ENCODE measurements around the gene RSPH3.

Gene RSPH3

DNA sequence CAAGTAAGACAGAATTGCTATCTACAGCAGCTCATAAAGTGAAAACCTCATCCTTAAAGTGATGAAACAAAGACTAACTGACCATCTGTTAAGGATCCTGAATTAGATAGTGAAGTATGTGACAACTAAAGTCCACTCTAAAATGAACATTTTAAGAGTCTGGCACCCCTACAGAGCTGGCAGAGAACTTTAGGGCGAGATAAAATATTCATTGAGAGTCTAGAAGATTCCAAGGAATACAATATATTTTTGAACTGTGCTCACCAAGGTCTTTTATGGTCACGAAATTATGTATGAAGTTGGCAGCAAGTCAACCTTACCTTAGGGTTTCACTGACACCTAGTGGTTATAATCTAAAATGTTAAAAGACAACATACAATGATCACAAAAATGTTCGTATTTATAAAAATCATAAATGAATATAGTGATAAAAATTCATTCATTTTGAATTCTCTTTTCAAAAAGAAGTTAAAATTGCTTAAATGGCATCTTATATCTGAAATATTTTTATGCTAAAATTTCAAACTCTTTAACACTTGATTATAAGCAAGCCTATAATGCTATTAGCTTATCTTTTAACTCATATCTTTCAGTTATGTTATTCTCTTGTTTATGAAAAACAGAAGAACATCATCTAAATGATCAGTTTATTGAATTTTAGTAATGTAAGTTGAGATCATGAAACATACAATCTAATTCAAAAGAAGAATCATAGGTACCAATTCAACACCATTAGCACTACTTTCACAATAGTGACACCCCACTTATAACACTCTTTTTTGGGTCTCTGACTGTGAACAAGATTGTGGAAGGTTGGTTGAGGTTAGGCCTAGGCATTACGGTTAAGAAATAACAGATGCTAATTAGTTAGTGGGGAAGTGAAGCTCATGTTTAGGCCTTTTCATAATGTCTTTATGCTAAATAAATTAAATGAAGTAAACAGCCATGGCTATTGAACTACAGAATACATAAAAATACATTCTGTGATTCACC lies 27.5 kb downstream of the RSPH3 start:
- no peaks in the 10 kb centered on the region for H3K36me3 ChIP-seq
- TF ChIP-seq, protein P1, sequence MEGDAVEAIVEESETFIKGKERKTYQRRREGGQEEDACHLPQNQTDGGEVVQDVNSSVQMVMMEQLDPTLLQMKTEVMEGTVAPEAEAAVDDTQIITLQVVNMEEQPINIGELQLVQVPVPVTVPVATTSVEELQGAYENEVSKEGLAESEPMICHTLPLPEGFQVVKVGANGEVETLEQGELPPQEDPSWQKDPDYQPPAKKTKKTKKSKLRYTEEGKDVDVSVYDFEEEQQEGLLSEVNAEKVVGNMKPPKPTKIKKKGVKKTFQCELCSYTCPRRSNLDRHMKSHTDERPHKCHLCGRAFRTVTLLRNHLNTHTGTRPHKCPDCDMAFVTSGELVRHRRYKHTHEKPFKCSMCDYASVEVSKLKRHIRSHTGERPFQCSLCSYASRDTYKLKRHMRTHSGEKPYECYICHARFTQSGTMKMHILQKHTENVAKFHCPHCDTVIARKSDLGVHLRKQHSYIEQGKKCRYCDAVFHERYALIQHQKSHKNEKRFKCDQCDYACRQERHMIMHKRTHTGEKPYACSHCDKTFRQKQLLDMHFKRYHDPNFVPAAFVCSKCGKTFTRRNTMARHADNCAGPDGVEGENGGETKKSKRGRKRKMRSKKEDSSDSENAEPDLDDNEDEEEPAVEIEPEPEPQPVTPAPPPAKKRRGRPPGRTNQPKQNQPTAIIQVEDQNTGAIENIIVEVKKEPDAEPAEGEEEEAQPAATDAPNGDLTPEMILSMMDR (IDR thresholded peaks at IDR 0.05; ENCODE audit: low read depth, low read length), result peak; percentile 54
- no peaks in the 10 kb centered on the region for H3K9me3 ChIP-seq
- H3K4me3 ChIP-seq (ENCODE audit: low read depth, low read length), result no peak overlapping the region
- H3K27me3 ChIP-seq, result no peaks in the 10 kb centered on the region
- DNase-seq, result no peak
- peaks cover 6% of the 10 kb centered on the region; the same call in 1 of the 2 replicates for H3K4me1 ChIP-seq

DNA sequence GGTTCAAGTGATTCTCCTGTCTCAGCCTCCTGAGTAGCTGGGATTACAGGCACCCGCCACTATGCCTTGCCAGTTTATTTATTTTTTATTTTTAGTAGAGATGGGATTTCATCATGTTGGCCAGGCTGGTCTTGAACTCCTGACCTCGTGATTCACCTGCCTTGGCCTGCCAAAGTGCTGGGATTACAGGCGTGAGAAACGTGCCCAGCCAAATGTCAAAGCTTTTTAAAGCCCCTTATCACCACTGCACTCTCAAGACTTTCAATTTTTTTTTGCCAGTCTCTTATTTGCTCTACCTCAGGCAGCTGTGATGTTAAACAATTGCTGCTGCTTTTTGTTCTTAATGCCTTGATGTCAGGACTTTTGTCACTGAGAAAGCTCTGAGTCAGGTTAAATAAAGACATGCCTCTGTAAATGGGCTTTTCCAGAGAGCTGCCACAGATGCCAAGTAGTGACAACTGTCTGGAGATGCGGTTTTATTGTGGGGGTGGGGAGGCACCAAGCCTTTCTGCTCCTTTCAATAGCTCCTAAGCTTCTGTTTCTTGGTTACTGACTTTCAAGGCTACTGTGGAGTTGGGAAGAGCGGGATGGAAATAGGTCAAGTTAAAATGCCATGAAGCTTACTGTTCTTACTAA lies 29.2 kb downstream of the RSPH3 start:
- TF ChIP-seq, protein P1 (IDR thresholded peaks at IDR 0.05; ENCODE audit: low read depth, low read length), result no peak
- Histone ChIP-seq H3K4me3 (ENCODE audit: low read depth, low read length) (no peak overlapping the region), H3K36me3 (no peaks in the 10 kb centered on the region), H3K4me1 (peaks cover 6% of the 10 kb centered on the region; the same call in 1 of the 2 replicates), H3K9me3 (no peaks in the 10 kb centered on the region), H3K27me3 (no peaks in the 10 kb centered on the region)
- no peak for DNase-seq

GRCh38 chr6:158969148-158969547 lies 30.9 kb downstream of the RSPH3 start:
- TF ChIP-seq, protein P1 (IDR thresholded peaks at IDR 0.05; ENCODE audit: low read depth, low read length), result no peak
- Histone ChIP-seq H3K4me1 (peaks cover 6% of the 10 kb centered on the region; the same call in 1 of the 2 replicates), H3K4me3 (ENCODE audit: low read depth, low read length) (no peak overlapping the region), H3K27me3 (no peaks in the 10 kb centered on the region), H3K36me3 (no peaks in the 10 kb centered on the region), H3K9me3 (no peaks in the 10 kb centered on the region)
- DNase-seq, result no peak

DNA sequence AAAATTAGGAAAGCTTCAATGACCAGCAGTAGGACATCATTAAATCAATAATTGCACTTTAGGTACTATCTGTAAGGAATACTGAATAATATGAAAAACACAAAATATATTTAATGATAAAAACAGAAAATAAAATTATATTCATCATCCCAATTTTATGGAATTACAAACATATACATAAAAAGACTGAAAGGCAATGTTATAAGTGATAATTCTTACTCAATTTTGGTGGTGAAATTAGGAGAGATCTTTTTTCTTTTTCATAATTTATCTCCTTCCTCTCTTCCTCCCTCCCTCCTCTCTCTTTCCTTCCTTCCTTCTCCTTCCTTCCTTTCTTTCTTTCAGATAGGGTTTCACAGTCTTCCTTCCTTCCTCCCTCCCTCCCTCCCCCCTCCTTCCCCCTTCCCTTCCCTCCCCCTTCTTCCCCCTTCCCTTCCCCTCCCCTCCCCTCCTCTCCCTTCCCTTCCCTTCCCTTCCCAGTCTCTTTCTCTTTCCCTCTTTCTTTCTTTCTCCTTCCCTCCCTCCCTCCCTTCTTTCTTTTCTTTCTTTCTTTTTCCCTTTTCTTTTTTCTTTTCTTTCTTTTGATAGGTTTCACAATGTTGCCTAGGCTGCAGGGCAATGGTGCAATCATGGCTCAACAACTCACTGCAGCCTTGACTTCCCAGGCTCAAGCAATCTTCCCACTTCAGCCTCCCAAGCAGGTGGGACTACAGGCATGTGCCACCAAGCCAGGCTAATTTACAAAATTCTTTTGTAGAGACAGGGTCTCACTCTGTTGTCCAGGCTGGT lies 36.8 kb downstream of the RSPH3 start:
- TF ChIP-seq, protein P1 (IDR thresholded peaks at IDR 0.05; ENCODE audit: low read depth, low read length), result no peak
- no peak for DNase-seq
- H3K27me3 ChIP-seq, result no peaks in the 10 kb centered on the region
- H3K4me1 ChIP-seq, result no peaks in the 10 kb centered on the region
- H3K9me3 ChIP-seq, result no peaks in the 10 kb centered on the region
- no peaks in the 10 kb centered on the region for H3K36me3 ChIP-seq
- no peak overlapping the region for H3K4me3 ChIP-seq (ENCODE audit: low read depth, low read length)

DNA sequence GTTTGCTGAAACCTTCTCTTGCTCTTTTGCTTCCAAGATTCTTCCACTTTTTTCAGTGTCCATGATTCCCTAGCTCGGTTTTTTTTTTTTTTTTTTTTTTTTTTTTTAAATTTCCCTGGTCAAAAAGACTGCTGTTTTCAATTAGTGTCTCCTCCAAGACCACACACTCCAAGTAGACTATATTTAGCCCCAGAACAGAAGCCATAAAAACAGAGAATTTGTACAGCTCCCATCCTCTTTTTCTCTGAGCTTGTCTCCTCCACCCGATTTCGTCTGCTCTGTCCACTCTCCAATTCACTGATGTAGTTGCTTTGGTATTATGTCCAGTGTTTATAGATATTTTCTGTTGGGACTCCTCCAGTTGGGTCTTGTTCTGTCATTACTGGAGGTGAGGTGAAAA lies 37.6 kb downstream of the RSPH3 start:
- Histone ChIP-seq H3K4me1 (no peaks in the 10 kb centered on the region), H3K4me3 (ENCODE audit: low read depth, low read length) (no peak overlapping the region), H3K27me3 (no peaks in the 10 kb centered on the region), H3K36me3 (no peaks in the 10 kb centered on the region), H3K9me3 (no peaks in the 10 kb centered on the region)
- TF ChIP-seq, protein P1 (IDR thresholded peaks at IDR 0.05; ENCODE audit: low read depth, low read length), result no peak
- no peak for DNase-seq
